Endothelial cell of umbilical vein (primary cell): Measurements from ENCODE around the gene DCLK1. TPM values are rescaled to one million over a fixed set of nuclear protein-coding genes. Genes with fewer than 3 reads are reported as not detected.

Experiments used
- BruUV-seq: library from RNA; stranded (reverse); fragments of 400-500 nt; replicated peaks from 2 replicates; lab custom pipeline; 2021; lab: Mats Ljungman, UMichigan
- CTCF ChIA-PET: fragments of 300-600, 350-600 bp; sonication (Branson Sonifier 250); formaldehyde crosslinking; loops from one replicate; lab custom pipeline; 2021; ENCODE audit warnings: antibody characterized with exemption, inconsistent platforms; lab: Charles Lee
- POLR2A ChIA-PET: fragments of 300-600, 350-600 bp; sonication (Branson Sonifier 250); formaldehyde crosslinking; loops from one replicate; lab custom pipeline; 2021; ENCODE audit warnings: antibody characterized with exemption, inconsistent platforms; lab: Charles Lee
- DNase-seq: peaks from one replicate; pipeline ENCODE4 v3.0.0-alpha.2; 2011; ENCODE audit warnings: low read depth, low spot score
- FAIRE-seq: peaks from 2 replicates; lab custom pipeline; 2011; peaks lifted over from hg19 to GRCh38; lab: Jason Lieb, UNC
- H2AFZ ChIP-seq: 2 replicates; pipeline ENCODE4 v1.6.0; 2012; ENCODE audit warnings: low read depth, low read length, control low read depth, inconsistent platforms
- H3K27ac ChIP-seq: 2 replicates; pipeline ENCODE4 v1.5.1; 2011; ENCODE audit warnings: low read depth, mild to moderate bottlenecking, control low read depth, low read length, moderate library complexity; ENCODE audit not compliant: insufficient read depth
- H3K27me3 ChIP-seq, 2 experiments: 2 replicates each; pipeline versions ENCODE4 v1.6.0 to v1.6.1; 2011; ENCODE audit warnings: low read length in 2 of 2, mixed read lengths in 1 of 2; ENCODE audit not compliant: control insufficient read depth in 2 of 2, insufficient read depth in 2 of 2
- H3K36me3 ChIP-seq, 2 experiments: 2 replicates in 1 of 2; 3 replicates in 1 of 2; pipeline ENCODE4 v1.5.1; 2011; ENCODE audit warnings: low read length in 2 of 2, mild to moderate bottlenecking in 1 of 2, moderate library complexity in 1 of 2; ENCODE audit not compliant: control insufficient read depth in 2 of 2, insufficient read depth in 2 of 2; ENCODE audit errors: extremely low read depth in 1 of 2
- H3K4me1 ChIP-seq: 3 replicates; pipeline ENCODE4 v1.5.1; 2011; ENCODE audit warnings: mild to moderate bottlenecking, low read length; ENCODE audit not compliant: control insufficient read depth, insufficient read depth; ENCODE audit errors: extremely low read depth
- H3K4me2 ChIP-seq: 2 replicates; pipeline ENCODE4 v1.6.1; 2011; ENCODE audit warnings: low read length, control low read depth, mixed read lengths; ENCODE audit not compliant: insufficient read depth
- H3K4me3 ChIP-seq, 3 experiments: fragments of 200-600 bp in 1 of 3; sonication (generic), shearing (Covaris generic) in 1 of 3; replicated peaks in 1 of 3; 2 replicates each; pipeline ENCODE4 v1.5.1; 2011 to 2016; ENCODE audit warnings: control low read depth in 3 of 3, low read length in 3 of 3, mild to moderate bottlenecking in 2 of 3, inconsistent platforms in 1 of 3, low read depth in 1 of 3, moderate library complexity in 1 of 3; ENCODE audit not compliant: insufficient read depth in 1 of 3
- H3K79me2 ChIP-seq: 2 replicates; pipeline ENCODE4 v1.6.0; 2012; ENCODE audit warnings: low read length, inconsistent platforms; ENCODE audit not compliant: control insufficient read depth, insufficient read depth
- H3K9ac ChIP-seq: replicated peaks from 2 replicates; pipeline ENCODE3; 2011; ENCODE audit warnings: low read length, control low read depth; ENCODE audit not compliant: insufficient read depth; ENCODE audit errors: extremely low read depth
- H3K9me1 ChIP-seq: replicated peaks from 3 replicates; pipeline ENCODE4 v1.6.0; 2011; ENCODE audit warnings: mild to moderate bottlenecking, low read length; ENCODE audit not compliant: control insufficient read depth, insufficient read depth; ENCODE audit errors: extremely low read depth
- H3K9me3 ChIP-seq: replicated peaks from 2 replicates; pipeline ENCODE4 v1.5.1; 2012; ENCODE audit warnings: low read length, inconsistent platforms; ENCODE audit not compliant: control insufficient read depth, insufficient read depth
- H4K20me1 ChIP-seq: replicated peaks from 2 replicates; pipeline ENCODE3; 2011; ENCODE audit warnings: mild to moderate bottlenecking, low read length; ENCODE audit not compliant: control insufficient read depth, insufficient read depth; ENCODE audit errors: extremely low read depth
- CTCF ChIP-seq, 2 donors: IDR thresholded peaks; 1 replicate in 1 of 2; 2 replicates in 1 of 2; pipeline ENCODE4 v1.5.1; 2011; ENCODE audit warnings: low read length in 2 of 2, mild to moderate bottlenecking in 2 of 2, moderate library complexity in 2 of 2, control low read depth in 1 of 2, inconsistent platforms in 1 of 2, low read depth in 1 of 2; ENCODE audit not compliant: insufficient read depth in 1 of 2; ENCODE audit errors: extremely low read depth in 1 of 2
- EZH2 ChIP-seq: IDR thresholded peaks from 2 replicates; pipeline ENCODE4 v1.6.1; 2012; ENCODE audit warnings: borderline replicate concordance, low read depth, mild to moderate bottlenecking, moderate library complexity, low read length, inconsistent platforms; ENCODE audit not compliant: severe bottlenecking
- FOS ChIP-seq: IDR thresholded peaks from 2 replicates; pipeline ENCODE4 v1.6.1; 2011; ENCODE audit warnings: mild to moderate bottlenecking, low read length, moderate library complexity, borderline replicate concordance; ENCODE audit not compliant: insufficient read depth
- GATA2 ChIP-seq: IDR thresholded peaks from 2 replicates; pipeline ENCODE4 v1.7.0; 2011; ENCODE audit warnings: low read depth, mild to moderate bottlenecking, moderate library complexity, mixed read lengths, low read length; ENCODE audit not compliant: insufficient read length, insufficient read depth
- JUN ChIP-seq: IDR thresholded peaks from 2 replicates; pipeline ENCODE4 v1.6.1; 2011; ENCODE audit warnings: borderline replicate concordance, low read depth; ENCODE audit not compliant: insufficient read length, insufficient read depth
- MAX ChIP-seq: IDR thresholded peaks from 2 replicates; pipeline ENCODE4 v1.6.1; 2011; ENCODE audit not compliant: insufficient read depth, insufficient read length
- MYC ChIP-seq: IDR thresholded peaks from one replicate; pipeline ENCODE4 v1.6.1; 2011; ENCODE audit warnings: mild to moderate bottlenecking, low read depth, low read length
- POLR2A ChIP-seq: IDR thresholded peaks from 2 replicates; pipeline ENCODE4 v1.6.1; 2012; ENCODE audit warnings: low read depth, mild to moderate bottlenecking, control low read depth, low read length
- POLR2AphosphoS5 ChIP-seq: IDR thresholded peaks from 2 replicates; pipeline ENCODE4 v1.6.1; 2012; ENCODE audit warnings: low read depth, mild to moderate bottlenecking, control low read depth, low read length, moderate library complexity; ENCODE audit not compliant: insufficient read depth
- dilution Hi-C: fragments of 300-500 bp; cut with MboI; formaldehyde crosslinking; loops from one replicate; pipeline ENCODE4 v1.15.0; 2019; ENCODE audit warnings: low sequenced_read_pairs; ENCODE audit not compliant: extremely low pct_ligation_motif_present
- intact Hi-C: fragments of 100-400 bp; cut with micrococcal nuclease; formaldehyde crosslinking; loops from one replicate; pipeline ENCODE4 v1.10.0; 2022
- polyA plus RNA-seq, 4 experiments: library from polyadenylated mRNA; depleted of rRNA in 3 of 4; stranded (reverse) in 3 of 4; unstranded in 1 of 4; fragments of >200 nt; gene quantifications; 2 replicates each; pipeline versions ENCODE4 v1.2.1 to v1.2.3, GENCODE V29; 2011 to 2012; ENCODE audit warnings: missing spikeins in 1 of 4
- total RNA-seq: library from RNA; stranded (reverse); gene quantifications from 2 replicates; pipeline ENCODE4 v1.2.3, GENCODE V29; 2021

Gene DCLK1
- total and polyA plus RNA-seq, 2 donors (not counting 3 experiments of a cell fraction or from before 2014, with no cell fraction given), result 0.28 to 3.9 TPM

- Histone ChIP-seq H3K27ac (no peak overlapping the region), H3K4me1 (peaks cover 8% of the 10 kb centered on the region), H3K79me2 (no peaks in the 10 kb centered on the region), H3K9me3 (no peaks in the 10 kb centered on the region), H4K20me1 (no peaks in the 10 kb centered on the region), H3K9me1 (no peaks in the 10 kb centered on the region), H3K4me3 (no peak overlapping the region), H3K27me3 (no peaks in the 10 kb centered on the region), H3K9ac (no peak overlapping the region), H3K36me3 (no peaks in the 10 kb centered on the region), H2AFZ (no peak overlapping the region), H3K4me2 (no peak overlapping the region)
- BruUV-seq, result no TSS peak
- no peak for DNase-seq
- intact Hi-C loops (no loop called here), dilution Hi-C loops (no loop called here)
- POLR2A ChIA-PET, result no interaction called here
- TF ChIP-seq POLR2A (no peak), MYC (no peak), EZH2 (no peak), GATA2 (no peak), JUN (peak; percentile 46), FOS (peak; percentile 48), MAX (no peak), CTCF (IDR thresholded peaks at IDR 0.05; ENCODE audit: extremely low read depth in 1 of 2, insufficient read depth in 1 of 2, low read depth in 1 of 2, low read length in 2 of 2) (no peak), POLR2AphosphoS5 (no peak)
- peak; percentile 50 for FAIRE-seq
- CTCF ChIA-PET, result interaction anchor here (3.2 kb wide), 1 partner anchor 37 kb away, joined by 12 read pairs; no protein-coding TSS in a partner anchor
Measured at GRCh38 chr13:35855531-35856019, 275.6 kb downstream of the DCLK1 start.
